ENCODE results near the gene PIH1D2. TPM values are rescaled to one million over a fixed set of nuclear protein-coding genes. Genes with fewer than 3 reads are reported as not detected.

The PIH1D2 gene, protein sequence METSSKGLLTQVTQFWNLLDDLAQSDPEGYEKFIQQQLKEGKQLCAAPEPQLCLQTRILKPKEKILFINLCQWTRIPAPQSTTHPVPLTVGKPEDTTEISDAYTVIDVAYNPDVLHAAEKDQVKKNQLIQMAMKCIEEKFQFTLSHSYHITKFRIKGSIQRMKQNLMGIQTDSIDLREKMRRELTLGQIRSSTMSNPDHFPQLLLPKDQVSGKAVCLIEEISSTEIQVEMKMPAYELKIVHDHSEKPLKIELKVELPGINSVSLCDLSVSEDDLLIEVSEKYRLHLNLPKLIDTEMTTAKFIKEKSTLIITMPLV
- total RNA-seq (2022) (2.6 and 2.7 TPM in 2 replicates), Bru-seq, nascent RNA (percentile 47 among the genes with signal in this experiment), BruChase-seq, experiment 1, labeled RNA remaining after a 2-hour chase (percentile 47 among the genes with signal in this experiment), BruChase-seq, experiment 2, labeled RNA remaining after a 6-hour chase (percentile 49 among the genes with signal in this experiment)
- long read RNA-seq, partial matches to known transcripts, result 1 of 1 reads
- long read RNA-seq, other reads (novel, unspliced or antisense), result 0 of 1 reads

DNA sequence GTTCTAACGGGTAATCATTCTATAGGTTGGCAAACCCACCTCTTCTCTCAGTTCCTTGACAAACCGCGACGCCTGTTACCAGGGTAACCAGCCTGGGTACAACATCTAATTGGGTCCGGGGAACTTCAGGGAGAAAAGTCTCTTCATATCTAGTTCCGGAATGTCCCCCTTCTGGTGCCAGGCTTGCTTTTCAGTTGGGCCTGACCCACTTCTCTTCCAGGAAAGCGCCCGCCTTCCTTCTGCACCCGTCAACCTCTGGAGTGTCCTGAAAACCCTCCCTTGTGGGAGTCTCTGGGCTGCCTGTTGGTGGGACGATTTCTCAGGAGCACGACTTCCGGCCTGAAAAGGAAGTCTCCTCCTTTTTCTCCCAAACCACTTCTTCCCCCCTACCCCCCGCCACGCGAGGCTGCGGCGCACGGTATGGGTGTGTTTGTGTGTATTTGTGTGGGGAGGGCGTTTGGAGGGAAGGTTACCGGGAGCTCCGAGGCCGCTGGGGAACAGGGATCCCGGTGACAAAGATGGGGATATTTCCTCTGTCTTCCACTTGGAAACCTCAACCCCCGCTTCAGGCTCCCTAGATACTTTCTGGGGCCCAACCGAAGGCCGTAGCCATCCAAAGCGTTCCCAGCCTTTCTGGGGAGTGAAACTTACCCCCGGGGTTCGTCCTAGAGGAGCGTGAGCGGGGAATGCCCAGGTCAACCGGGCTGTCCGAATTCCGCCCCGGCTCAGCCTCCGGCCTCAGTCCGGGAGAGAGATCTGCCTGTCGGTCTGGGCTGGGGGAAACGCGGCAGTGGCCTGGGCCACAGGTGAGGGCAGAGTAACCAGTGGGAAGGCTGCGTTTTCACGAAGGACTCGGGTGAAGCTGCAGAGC, at the start of gene PIH1D2, which contains the start of gene NKAPD1:
TSS of gene PIH1D2 (minus strand) at position 77 of the 871 bp plus-strand sequence. CDS start 843 bp downstream, outside the sequence.
TSS of gene NKAPD1 (plus strand) at position 359 of the 871 bp plus-strand sequence. CDS start 1,276 bp downstream, outside the sequence.
- H3K4me3 Mint-ChIP-seq (ENCODE audit: unreplicated experiment), result peak within 1 kb of the TSS; percentile 86
- CTCF ChIA-PET, result no interaction called here

DNA sequence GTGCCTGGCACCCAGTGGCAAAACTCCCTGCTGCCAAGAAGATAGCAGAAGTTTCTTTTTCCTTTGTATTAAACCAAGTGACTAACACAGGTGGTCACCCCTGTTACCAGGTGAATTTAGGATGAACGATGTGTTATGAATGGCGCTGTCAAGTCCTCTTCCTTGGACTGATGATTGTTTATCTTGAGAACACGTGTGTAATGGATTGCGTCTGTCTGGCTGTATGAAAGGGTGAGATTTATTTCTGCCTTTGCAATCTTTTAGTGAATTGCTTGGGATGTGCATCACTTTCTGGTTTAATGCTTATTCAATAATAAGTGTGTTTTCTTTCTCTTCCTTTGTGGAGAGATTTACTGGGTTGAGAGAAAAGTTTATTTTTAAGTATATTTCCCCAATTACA, 49.3 kb upstream of the PIH1D2 start:
- TF ChIP-seq, protein P1, sequence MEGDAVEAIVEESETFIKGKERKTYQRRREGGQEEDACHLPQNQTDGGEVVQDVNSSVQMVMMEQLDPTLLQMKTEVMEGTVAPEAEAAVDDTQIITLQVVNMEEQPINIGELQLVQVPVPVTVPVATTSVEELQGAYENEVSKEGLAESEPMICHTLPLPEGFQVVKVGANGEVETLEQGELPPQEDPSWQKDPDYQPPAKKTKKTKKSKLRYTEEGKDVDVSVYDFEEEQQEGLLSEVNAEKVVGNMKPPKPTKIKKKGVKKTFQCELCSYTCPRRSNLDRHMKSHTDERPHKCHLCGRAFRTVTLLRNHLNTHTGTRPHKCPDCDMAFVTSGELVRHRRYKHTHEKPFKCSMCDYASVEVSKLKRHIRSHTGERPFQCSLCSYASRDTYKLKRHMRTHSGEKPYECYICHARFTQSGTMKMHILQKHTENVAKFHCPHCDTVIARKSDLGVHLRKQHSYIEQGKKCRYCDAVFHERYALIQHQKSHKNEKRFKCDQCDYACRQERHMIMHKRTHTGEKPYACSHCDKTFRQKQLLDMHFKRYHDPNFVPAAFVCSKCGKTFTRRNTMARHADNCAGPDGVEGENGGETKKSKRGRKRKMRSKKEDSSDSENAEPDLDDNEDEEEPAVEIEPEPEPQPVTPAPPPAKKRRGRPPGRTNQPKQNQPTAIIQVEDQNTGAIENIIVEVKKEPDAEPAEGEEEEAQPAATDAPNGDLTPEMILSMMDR (IDR thresholded peaks at IDR 0.05; ENCODE audit: insufficient read depth in 1 of 2, low read depth in 1 of 2, low read length in 1 of 2, severe bottlenecking in 1 of 2, unreplicated experiment in 1 of 2), result no peak
- no peaks in the 10 kb centered on the region for H3K9me3 ChIP-seq
- intact Hi-C loops (cut with micrococcal nuclease; ENCODE audit: unreplicated experiment), result no loop called here
- H3K4me3 Mint-ChIP-seq (ENCODE audit: unreplicated experiment), result no peak overlapping the region
- ChIA-PET POLR2A (no interaction called here), CTCF (no interaction called here)
- no peaks in the 10 kb centered on the region for H3K4me1 ChIP-seq
- no peaks in the 10 kb centered on the region for H3K4me1 Mint-ChIP-seq (ENCODE audit: low read depth, unreplicated experiment)
- no peak overlapping the region for H3K27ac Mint-ChIP-seq (ENCODE audit: unreplicated experiment)
- no peaks in the 10 kb centered on the region for H3K9me3 Mint-ChIP-seq (ENCODE audit: unreplicated experiment)
- H3K36me3 Mint-ChIP-seq (ENCODE audit: insufficient read depth, unreplicated experiment), result peaks cover 5% of the 10 kb centered on the region
- BruUV-seq (replicated peaks), result no TSS peak
- no peaks in the 10 kb centered on the region for H3K27me3 ChIP-seq (replicated peaks; ENCODE audit: control insufficient read depth, insufficient read depth, low read length)
- H3K27me3 Mint-ChIP-seq (ENCODE audit: insufficient read depth, unreplicated experiment), result no peaks in the 10 kb centered on the region
- DNase-seq, result no peak
- H3K36me3 ChIP-seq (ENCODE audit: control insufficient read depth, insufficient read depth, low read length), result no peaks in the 10 kb centered on the region
- H3K4me3 ChIP-seq (ENCODE audit: low read depth, low read length), result no peak overlapping the region

More for the DNA sequence above, at the start of gene PIH1D2, which contains the start of gene NKAPD1:
- Mint-ChIP-seq H3K36me3 (ENCODE audit: insufficient read depth, unreplicated experiment) (peaks cover 41% of the 10 kb centered on the region), H3K9me3 (ENCODE audit: unreplicated experiment) (no peaks in the 10 kb centered on the region), H3K27ac (ENCODE audit: unreplicated experiment) (peak within 1 kb of the TSS; percentile 98), H3K4me1 (ENCODE audit: low read depth, unreplicated experiment) (peaks cover 12% of the 10 kb centered on the region), H3K27me3 (ENCODE audit: insufficient read depth, unreplicated experiment) (no peaks in the 10 kb centered on the region)
- Histone ChIP-seq H3K27me3 (replicated peaks; ENCODE audit: control insufficient read depth, insufficient read depth, low read length) (no peaks in the 10 kb centered on the region), H3K9me3 (no peaks in the 10 kb centered on the region), H3K4me3 (ENCODE audit: low read depth, low read length) (peak within 1 kb of the TSS; percentile 63), H3K36me3 (ENCODE audit: control insufficient read depth, insufficient read depth, low read length) (peaks cover 3% of the 10 kb centered on the region; the same call in 1 of the 2 replicates), H3K4me1 (no peaks in the 10 kb centered on the region)
- BruUV-seq (replicated peaks), result TSS peak; percentile 41
- intact Hi-C loops (cut with micrococcal nuclease; ENCODE audit: unreplicated experiment), result loop anchor here (1.0 to 2.0 kb wide), 4 partner anchors 12 to 195 kb away; partner anchors contain the start of genes CFAP68, DLAT, FDXACB1 and SDHD
- TF ChIP-seq, protein P1 (IDR thresholded peaks at IDR 0.05; ENCODE audit: insufficient read depth in 1 of 2, low read depth in 1 of 2, low read length in 1 of 2, severe bottlenecking in 1 of 2, unreplicated experiment in 1 of 2), result peak in 1 of 2 experiments; percentile 13
- DNase-seq, result peak; percentile 89 to 90
- POLR2A ChIA-PET, result no interaction called here

All from Caco-2 (cell line).